Loucy (cell line): ENCODE results near the gene SLC25A33.

Source experiments
- EZH2phosphoT487 ChIP-seq: fragments of 200-600 bp; IDR thresholded peaks from 2 replicates; pipeline ENCODE4 v1.6.1; 2018; ENCODE audit warnings: antibody characterized with exemption, mild to moderate bottlenecking, moderate library complexity, borderline replicate concordance
- TF ChIP-seq, protein P1 (sequence below): fragments of 200-600 bp; sonication (generic); conservative IDR thresholded peaks from 2 replicates; pipeline ENCODE4 v1.5.1; 2014; ENCODE audit warnings: mild to moderate bottlenecking, antibody characterized with exemption, low read length

DNA sequence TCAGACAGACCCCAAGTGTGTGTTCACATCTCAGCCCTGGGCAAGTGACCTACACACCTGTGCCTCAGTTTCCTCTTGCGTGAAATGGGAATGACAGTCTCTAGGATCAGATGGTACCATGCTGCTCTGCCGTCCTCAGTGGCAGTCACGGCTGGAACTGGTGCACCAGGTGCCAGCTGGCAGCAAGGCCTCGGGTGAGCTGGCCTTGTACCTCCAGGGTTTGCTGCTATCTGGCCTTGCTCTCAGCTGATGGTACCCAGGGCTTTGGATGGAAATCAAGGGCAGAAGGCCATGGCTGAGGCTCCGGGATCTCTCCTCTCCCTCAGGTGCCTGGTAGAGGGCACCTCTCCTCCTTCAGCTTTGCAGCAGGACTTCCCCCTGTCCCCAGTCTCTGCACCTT, 70.7 kb downstream of the SLC25A33 start:
- TF ChIP-seq, protein P1, sequence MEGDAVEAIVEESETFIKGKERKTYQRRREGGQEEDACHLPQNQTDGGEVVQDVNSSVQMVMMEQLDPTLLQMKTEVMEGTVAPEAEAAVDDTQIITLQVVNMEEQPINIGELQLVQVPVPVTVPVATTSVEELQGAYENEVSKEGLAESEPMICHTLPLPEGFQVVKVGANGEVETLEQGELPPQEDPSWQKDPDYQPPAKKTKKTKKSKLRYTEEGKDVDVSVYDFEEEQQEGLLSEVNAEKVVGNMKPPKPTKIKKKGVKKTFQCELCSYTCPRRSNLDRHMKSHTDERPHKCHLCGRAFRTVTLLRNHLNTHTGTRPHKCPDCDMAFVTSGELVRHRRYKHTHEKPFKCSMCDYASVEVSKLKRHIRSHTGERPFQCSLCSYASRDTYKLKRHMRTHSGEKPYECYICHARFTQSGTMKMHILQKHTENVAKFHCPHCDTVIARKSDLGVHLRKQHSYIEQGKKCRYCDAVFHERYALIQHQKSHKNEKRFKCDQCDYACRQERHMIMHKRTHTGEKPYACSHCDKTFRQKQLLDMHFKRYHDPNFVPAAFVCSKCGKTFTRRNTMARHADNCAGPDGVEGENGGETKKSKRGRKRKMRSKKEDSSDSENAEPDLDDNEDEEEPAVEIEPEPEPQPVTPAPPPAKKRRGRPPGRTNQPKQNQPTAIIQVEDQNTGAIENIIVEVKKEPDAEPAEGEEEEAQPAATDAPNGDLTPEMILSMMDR = no peak
- TF ChIP-seq EZH2phosphoT487 = no peak
